Stomach smooth muscle (tissue), 2 donors: Measurements from ENCODE around the gene CFAP58.

Experiments used
- H3K27ac ChIP-seq: one replicate; pipeline ENCODE4 v1.7.0; 2013; ENCODE audit warnings: mild to moderate bottlenecking, low read length, inconsistent platforms
- H3K27me3 ChIP-seq, 2 donors: one replicate each; pipeline ENCODE4 v1.7.0; 2013; ENCODE audit warnings: low read length in 2 of 2; ENCODE audit not compliant: insufficient read depth in 2 of 2, control insufficient read depth in 1 of 2
- H3K36me3 ChIP-seq, 2 donors: one replicate each; pipeline ENCODE4 v1.7.0; 2013; ENCODE audit warnings: low read length in 2 of 2; ENCODE audit not compliant: control insufficient read depth in 2 of 2, insufficient read depth in 2 of 2
- H3K4me1 ChIP-seq: one replicate; pipeline ENCODE4 v1.7.0; 2013; ENCODE audit warnings: low read length; ENCODE audit not compliant: control insufficient read depth, insufficient read depth
- H3K4me3 ChIP-seq, 2 donors: one replicate each; pipeline ENCODE4 v1.7.0; 2013; ENCODE audit warnings: low read length in 2 of 2
- H3K9ac ChIP-seq, 2 donors: one replicate each; pipeline ENCODE4 v1.7.0; 2013; ENCODE audit warnings: low read length in 2 of 2, mild to moderate bottlenecking in 1 of 2
- H3K9me3 ChIP-seq, 2 donors: one replicate each; pipeline ENCODE4 v1.7.0; 2013; ENCODE audit warnings: low read length in 2 of 2; ENCODE audit not compliant: control insufficient read depth in 2 of 2
- donor health status: healthy.
- donor health status: Pancreatic carcinoma.

CFAP58 gene

DNA sequence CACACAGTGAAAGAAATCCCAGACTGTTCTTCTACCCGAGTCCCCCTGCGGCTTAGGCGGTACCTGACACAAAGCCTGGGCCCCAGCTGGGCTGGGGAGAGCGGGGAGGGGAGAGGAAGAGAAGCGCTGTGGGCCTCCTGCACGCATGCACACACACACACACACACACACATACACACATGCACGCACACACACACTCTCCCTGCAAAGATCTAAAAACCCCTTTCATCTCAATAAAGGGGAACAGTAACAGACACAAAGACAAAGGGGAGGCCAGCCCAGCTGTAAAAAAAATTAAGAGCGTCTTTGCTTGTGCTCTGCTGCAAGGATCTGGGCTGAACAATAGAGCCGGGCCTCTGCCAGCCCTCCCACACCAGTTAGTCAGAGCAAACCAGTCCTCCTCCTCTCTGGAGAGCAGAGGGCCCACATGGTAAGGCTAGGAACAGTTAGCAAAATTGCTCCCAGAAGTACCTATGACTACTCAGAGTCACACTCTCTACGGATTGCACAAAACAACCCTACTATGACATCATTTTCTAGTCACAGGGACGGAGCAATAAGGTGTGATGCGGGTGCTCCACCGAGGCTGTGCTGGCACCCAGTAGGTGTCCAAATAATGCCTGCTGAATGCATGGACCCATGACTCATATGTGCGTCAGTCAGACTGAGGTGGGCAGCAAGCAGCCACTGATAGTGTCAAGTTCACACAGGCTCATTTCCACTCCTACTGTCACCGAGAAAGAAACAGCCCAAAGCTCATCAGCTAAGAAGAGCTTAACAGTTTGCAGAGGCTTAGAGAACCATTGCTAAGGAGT is 24.5 kb upstream of the CFAP58 start:
- H3K9me3 ChIP-seq: no peaks in the 10 kb centered on the region
- H3K4me3 ChIP-seq: peak overlapping the region; percentile 37 to 61
- peaks cover 86% of the 10 kb centered on the region for H3K4me1 ChIP-seq
- peak overlapping the region; percentile 48 to 58 for H3K9ac ChIP-seq
- H3K27me3 ChIP-seq: no peaks in the 10 kb centered on the region
- H3K27ac ChIP-seq: peak overlapping the region; percentile 88
- H3K36me3 ChIP-seq: peaks cover 0 to 2% of the 10 kb centered on the region in 2 donors

DNA sequence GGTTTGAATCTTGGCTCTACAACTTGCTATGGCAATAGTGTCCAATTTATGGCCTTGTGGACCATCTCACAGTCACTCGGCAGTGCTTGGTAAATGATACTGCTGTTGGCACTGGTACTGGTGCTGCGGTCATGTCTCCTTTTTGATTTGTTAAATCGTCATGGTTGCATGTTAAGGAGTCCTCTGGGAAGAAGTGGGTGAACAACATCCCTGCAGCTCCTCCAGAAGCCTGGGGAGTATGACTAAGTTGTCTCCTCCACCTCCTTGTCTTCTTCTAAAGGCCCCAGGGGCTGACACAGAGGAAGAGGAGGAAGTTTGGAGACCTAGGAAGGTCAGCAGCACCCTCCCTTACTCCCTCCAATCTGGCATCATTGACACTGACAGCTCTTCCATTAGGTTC is 23.9 kb upstream of the CFAP58 start:
- Histone ChIP-seq H3K9ac (peak overlapping the region; percentile 29 to 63), H3K4me3 (peak overlapping the region in 1 of 2 donors; percentile 61), H3K4me1 (peaks cover 91% of the 10 kb centered on the region), H3K9me3 (no peaks in the 10 kb centered on the region), H3K27me3 (no peaks in the 10 kb centered on the region), H3K27ac (peak overlapping the region; percentile 88), H3K36me3 (peaks cover 0 to 2% of the 10 kb centered on the region in 2 donors)

DNA sequence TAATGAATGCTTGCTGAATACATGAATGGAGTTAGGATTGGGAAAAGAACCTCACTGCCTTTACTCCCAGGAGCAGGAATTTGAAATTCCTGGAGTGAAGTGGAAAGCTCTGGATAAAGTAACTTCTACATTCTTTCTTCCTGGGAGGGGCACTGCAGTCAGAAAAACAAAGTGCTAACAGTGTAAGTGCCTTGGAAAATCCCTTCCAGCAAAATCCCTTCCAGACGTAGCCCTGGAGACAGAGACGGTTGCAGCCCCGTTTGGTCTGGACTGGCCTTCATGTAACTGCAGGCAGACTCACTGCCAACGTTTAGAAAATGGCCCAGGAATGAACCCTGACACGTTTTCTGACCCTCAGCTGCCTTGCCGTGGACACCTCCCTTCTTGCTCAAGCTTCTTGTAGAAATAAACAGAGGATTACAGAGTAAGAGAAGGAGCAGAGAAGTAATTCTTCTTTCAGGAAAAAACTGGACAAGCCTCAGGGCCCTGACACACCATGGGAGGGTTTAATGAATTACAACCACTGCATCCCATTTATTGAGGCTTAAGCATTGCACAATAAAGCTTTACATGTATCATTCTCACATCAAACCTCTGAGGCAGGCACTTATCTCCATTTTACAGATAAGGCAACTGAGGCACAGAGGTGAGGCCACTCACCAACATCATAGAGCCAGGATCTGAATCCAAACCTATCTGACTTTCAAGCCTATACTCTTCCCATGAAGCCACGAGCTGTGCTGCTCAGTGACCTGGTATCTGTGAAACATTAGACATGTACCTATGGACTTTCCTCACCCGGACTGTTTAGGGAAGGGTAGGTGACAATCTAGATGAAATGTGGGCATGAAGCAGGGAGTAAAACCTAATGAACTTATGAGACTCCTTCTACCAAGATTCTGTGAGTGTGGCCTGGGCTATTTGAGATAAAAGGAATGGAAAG is 23.2 kb upstream of the CFAP58 start:
- Histone ChIP-seq H3K36me3 (peaks cover 0 to 2% of the 10 kb centered on the region in 2 donors), H3K9ac (peak overlapping the region; percentile 60 to 63), H3K4me1 (peaks cover 96% of the 10 kb centered on the region), H3K9me3 (no peaks in the 10 kb centered on the region), H3K27me3 (no peaks in the 10 kb centered on the region), H3K4me3 (peak overlapping the region; percentile 38 to 61), H3K27ac (peak overlapping the region; percentile 88)

DNA sequence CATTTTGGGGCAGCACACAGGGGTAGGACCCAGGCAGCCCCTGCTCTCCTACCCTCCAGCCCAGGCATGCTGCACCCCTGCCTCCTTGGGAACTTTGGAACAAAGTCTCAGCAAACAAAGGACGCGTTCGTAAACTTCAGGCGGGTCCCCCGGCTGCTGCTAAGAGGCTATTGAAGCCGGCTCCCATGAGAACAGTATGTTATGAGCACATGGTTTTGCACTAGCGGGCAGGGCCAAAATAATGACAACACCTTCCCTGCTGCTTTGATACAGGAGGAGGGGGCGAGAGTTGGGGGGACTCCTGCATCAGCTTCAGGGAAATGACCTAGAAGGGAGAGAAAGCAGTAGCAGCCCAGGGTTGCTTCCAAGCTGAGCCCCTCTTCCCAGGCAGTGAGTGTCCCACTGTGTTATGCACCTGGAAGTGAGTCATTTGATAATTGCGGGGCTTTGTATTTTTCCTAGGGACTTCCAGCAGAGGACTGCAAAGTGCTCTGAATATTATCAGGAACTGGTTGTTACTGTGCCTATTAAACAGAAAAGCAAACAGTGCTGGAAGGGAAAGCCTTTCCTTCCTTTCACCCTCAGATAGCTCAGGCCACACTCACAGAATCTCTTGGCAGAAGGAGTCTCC is 22.3 kb upstream of the CFAP58 start:
- Histone ChIP-seq H3K4me3 (peak overlapping the region in 1 of 2 donors; percentile 61), H3K9ac (peak overlapping the region; percentile 60 to 63), H3K4me1 (peaks cover 94% of the 10 kb centered on the region)

DNA sequence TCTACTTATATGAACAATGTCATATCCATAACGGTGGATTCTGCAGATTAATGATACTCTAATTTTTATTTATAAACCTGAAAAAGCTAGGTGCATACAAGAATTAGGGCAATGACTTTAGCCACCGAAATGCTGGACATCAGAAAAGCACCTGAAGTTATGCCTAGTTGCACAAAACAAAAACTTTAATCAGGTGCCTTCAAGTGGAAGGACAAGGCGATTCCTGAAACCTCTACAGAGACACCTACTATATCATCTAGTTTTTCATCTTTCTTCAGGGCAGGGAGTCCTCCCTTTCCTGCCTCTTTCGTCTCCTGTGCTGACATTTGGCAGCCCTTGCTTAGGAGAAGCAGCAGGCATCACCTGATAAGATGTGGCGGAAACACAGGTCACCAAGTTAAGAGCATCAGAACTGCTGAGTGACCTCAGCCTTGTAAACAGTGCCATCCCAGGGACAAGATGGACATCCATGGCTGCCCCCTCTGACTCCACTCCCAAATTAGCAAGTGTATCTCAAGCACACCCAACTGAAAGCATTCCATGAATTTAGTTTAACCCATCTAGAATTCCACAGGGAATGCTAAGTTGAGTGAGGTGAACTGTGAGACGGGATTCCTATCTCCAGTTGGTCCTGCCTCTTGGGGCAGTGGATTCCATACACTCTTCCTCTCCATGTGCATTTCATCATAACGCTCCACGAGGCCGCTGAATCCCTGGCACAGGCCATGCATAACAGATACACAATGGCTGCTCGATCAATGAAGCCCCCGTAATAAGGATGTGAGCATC is 21.2 kb upstream of the CFAP58 start:
- H3K36me3 ChIP-seq: no peaks in the 10 kb centered on the region
- H3K9ac ChIP-seq: peak overlapping the region in 1 of 2 donors; percentile 29
- H3K4me1 ChIP-seq: peaks cover 89% of the 10 kb centered on the region
- H3K27ac ChIP-seq: peak overlapping the region; percentile 88
- H3K4me3 ChIP-seq: no peak overlapping the region
- H3K27me3 ChIP-seq: no peaks in the 10 kb centered on the region
- H3K9me3 ChIP-seq: no peaks in the 10 kb centered on the region

More for the DNA sequence above, 22.3 kb upstream of the CFAP58 start:
- Histone ChIP-seq H3K9me3 (no peaks in the 10 kb centered on the region), H3K27ac (peak overlapping the region; percentile 88), H3K36me3 (no peaks in the 10 kb centered on the region), H3K27me3 (no peaks in the 10 kb centered on the region)

DNA sequence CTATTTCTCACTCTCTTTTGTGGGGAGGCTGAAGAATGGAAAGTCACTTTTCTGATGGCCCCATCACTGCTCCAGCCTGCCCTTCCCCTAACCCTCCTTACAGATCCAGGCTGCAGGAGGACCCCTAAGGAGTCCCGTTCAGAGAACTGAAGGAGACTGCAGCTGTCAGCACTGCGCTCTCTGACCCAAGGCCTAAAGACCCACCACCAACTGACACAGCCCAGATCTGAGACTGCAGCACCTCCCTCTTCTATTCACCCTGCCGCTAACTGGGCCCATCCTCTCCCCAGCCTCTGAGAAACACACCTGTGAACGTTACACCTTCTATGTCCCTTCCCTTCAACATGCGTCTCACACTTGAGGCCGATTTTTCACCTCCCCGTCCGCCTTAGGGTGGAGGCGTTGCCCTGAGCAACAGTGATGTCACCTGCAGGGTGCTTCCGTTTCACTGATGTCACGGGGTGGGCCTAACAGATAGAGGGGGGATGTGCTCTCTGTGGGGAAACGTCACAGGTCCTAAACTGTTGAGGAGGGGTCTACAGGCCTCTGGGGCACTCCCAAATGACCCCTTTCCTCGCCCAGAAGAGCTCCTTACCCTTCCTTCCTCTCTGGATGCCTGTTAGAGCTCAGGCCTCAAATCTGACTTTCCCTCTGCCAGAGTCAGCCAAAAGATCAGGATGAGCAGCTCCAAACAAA is 20.5 kb upstream of the CFAP58 start:
- peak overlapping the region in 1 of 2 donors; percentile 35 for H3K4me3 ChIP-seq
- no peaks in the 10 kb centered on the region for H3K36me3 ChIP-seq
- H3K9me3 ChIP-seq: no peaks in the 10 kb centered on the region
- H3K4me1 ChIP-seq: peaks cover 82% of the 10 kb centered on the region
- no peaks in the 10 kb centered on the region for H3K27me3 ChIP-seq
- H3K27ac ChIP-seq: peak overlapping the region; percentile 41
- H3K9ac ChIP-seq: no peak overlapping the region

DNA sequence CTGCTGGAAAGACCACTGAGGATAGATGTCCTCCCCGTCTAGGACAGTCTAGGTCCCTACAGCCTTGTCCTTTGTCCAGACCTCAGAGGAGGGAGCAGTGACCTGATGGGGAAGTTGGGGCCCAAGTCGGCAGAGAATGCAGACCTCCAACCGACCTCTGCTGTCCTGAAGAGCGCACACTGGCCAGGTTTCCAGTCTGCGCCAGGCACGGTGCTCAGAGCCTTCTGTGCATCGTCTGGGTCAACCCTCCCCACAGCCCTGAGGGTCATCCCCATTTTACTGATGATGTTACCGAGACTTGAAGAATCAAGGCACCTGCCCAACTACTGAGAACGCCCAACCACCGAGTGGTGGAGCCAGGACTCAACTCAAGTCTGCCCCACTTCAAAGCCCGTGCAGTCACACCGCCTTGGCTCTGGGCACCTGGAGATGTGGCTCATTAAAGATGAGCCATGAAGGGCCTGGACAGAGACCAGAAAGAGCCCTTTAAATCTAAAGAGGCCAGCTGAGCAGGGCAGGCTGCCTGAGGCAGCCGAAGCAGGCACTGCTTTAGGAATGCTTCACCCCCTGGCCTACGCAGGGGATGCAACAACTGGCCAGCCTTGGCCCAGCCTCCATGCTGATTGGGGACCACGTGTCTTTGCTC is 19.8 kb upstream of the CFAP58 start:
- peak overlapping the region; percentile 41 for H3K27ac ChIP-seq
- no peaks in the 10 kb centered on the region for H3K27me3 ChIP-seq
- H3K36me3 ChIP-seq: no peaks in the 10 kb centered on the region
- peaks cover 78% of the 10 kb centered on the region for H3K4me1 ChIP-seq
- peak overlapping the region in 1 of 2 donors; percentile 35 for H3K4me3 ChIP-seq
- no peak overlapping the region for H3K9ac ChIP-seq
- no peaks in the 10 kb centered on the region for H3K9me3 ChIP-seq

DNA sequence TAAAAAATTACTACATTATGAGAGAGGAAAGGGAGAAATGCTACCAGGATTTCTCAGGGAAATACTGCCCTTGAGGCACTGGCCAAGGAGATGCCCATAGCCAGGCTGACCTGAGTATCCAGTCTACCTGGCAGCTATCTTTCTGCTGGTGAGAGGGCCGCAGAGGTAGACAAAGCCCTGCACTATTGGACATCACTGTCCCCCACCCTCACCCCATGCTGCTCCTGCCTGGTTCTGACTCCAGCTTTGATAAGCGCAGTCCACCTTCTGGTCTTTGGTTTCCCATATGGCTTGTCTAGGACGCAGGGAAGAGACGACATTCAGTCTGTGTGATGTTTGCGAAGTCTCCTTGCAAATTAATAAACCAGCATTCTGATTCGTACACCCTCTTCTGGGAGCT is 19.1 kb upstream of the CFAP58 start:
- Histone ChIP-seq H3K4me3 (no peak overlapping the region), H3K27me3 (no peaks in the 10 kb centered on the region), H3K27ac (no peak overlapping the region), H3K36me3 (no peaks in the 10 kb centered on the region), H3K4me1 (peaks cover 77% of the 10 kb centered on the region), H3K9me3 (no peaks in the 10 kb centered on the region), H3K9ac (no peak overlapping the region)

DNA sequence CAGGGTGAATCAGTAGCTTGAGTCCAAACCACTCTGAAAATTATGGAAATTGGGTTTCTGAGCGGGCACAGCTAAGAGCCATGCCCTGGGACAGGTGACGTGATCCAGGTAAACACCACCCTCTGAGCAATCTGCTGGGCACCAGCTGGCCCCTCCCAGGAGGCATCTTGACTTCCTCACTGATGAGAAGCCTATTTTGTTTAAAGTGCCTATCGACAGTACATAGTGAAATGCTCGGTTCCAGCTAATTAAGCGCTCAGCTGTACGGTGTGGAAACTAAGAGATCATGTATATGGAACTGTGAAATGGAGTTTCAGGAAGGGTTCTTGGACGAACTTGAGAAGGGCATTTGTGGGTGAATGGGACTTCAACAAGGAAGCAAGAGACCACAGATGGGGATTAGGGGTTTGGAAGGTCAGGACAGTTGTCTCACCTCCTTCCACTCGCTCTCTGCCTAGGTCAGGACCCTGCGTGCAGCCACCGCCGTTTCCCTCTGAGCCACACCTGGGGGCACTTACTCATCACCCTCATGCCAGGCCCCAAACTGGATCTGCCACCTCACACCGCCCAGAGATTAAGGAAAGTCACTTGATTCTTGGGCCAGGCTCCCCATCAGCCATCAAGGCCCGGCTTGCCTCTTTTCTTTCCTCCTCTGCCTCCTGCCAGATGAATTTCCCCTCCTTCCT is 18.5 kb upstream of the CFAP58 start:
- Histone ChIP-seq H3K9me3 (no peaks in the 10 kb centered on the region), H3K36me3 (no peaks in the 10 kb centered on the region), H3K9ac (no peak overlapping the region), H3K4me3 (no peak overlapping the region), H3K4me1 (peaks cover 74% of the 10 kb centered on the region), H3K27ac (no peak overlapping the region), H3K27me3 (no peaks in the 10 kb centered on the region)
